ENCODE measurements around the gene SESTD1.
"Not testable (repeated sequence)": the region's sequence is repeated elsewhere in the genome, so short reads cannot be mapped to it uniquely, and the experiment has no call there.

Gene SESTD1

GRCh38 chr2:179222076-179222475, 42.6 kb downstream of the SESTD1 start:
- no peak for TF ChIP-seq CTCF (IDR thresholded peaks at IDR 0.05; ENCODE audit: low read depth, low read length)
- H3K27ac ChIP-seq, result no peak overlapping the region
- no peaks in the 10 kb centered on the region for H3K9me3 ChIP-seq (ENCODE audit: severe bottlenecking)
- H3K27me3 ChIP-seq (ENCODE audit: insufficient read depth, low read depth, severe bottlenecking), result no peaks in the 10 kb centered on the region
- no peak overlapping the region for H3K4me3 ChIP-seq (ENCODE audit: low read depth, low read length)
- DNase-seq, result no peak
- no peaks in the 10 kb centered on the region for H3K36me3 ChIP-seq

GRCh38 chr2:179218848-179219594, 45.6 kb downstream of the SESTD1 start:
- Histone ChIP-seq H3K27ac (no peak overlapping the region), H3K4me3 (ENCODE audit: low read depth, low read length) (no peak overlapping the region), H3K9me3 (ENCODE audit: severe bottlenecking) (no peaks in the 10 kb centered on the region), H3K36me3 (no peaks in the 10 kb centered on the region), H3K27me3 (ENCODE audit: insufficient read depth, low read depth, severe bottlenecking) (no peaks in the 10 kb centered on the region)
- peak; percentile 57 for DNase-seq
- peak; percentile 78 for TF ChIP-seq CTCF (IDR thresholded peaks at IDR 0.05; ENCODE audit: low read depth, low read length)

- not testable (repeated sequence) for H3K4me3 ChIP-seq (ENCODE audit: low read depth, low read length); H3K36me3 ChIP-seq; H3K9me3 ChIP-seq (ENCODE audit: severe bottlenecking); H3K27ac ChIP-seq; DNase-seq; H3K27me3 ChIP-seq (ENCODE audit: insufficient read depth, low read depth, severe bottlenecking)
Observed at GRCh38 chr2:179214671-179215070, 50.0 kb downstream of the SESTD1 start.

GRCh38 chr2:179211355-179211754, 53.3 kb downstream of the SESTD1 start:
- no peak for TF ChIP-seq CTCF (IDR thresholded peaks at IDR 0.05; ENCODE audit: low read depth, low read length)
- Histone ChIP-seq H3K27me3 (ENCODE audit: insufficient read depth, low read depth, severe bottlenecking) (no peaks in the 10 kb centered on the region), H3K9me3 (ENCODE audit: severe bottlenecking) (no peaks in the 10 kb centered on the region), H3K27ac (no peak overlapping the region), H3K36me3 (no peaks in the 10 kb centered on the region), H3K4me3 (ENCODE audit: low read depth, low read length) (no peak overlapping the region)
- DNase-seq, result no peak

- H3K9me3 ChIP-seq (ENCODE audit: severe bottlenecking), result not testable (repeated sequence)
Observed at GRCh38 chr2:179208277-179208676, 56.4 kb downstream of the SESTD1 start.

GRCh38 chr2:179207047-179207446, 57.6 kb downstream of the SESTD1 start:
- H3K9me3 ChIP-seq (ENCODE audit: severe bottlenecking), result no peaks in the 10 kb centered on the region
- H3K4me3 ChIP-seq (ENCODE audit: low read depth, low read length), result no peak overlapping the region
- H3K27ac ChIP-seq, result no peak overlapping the region
- TF ChIP-seq CTCF (IDR thresholded peaks at IDR 0.05; ENCODE audit: low read depth, low read length), result no peak
- DNase-seq, result no peak
- H3K36me3 ChIP-seq, result no peaks in the 10 kb centered on the region
- H3K27me3 ChIP-seq (ENCODE audit: insufficient read depth, low read depth, severe bottlenecking), result no peaks in the 10 kb centered on the region

More at GRCh38 chr2:179208277-179208676, 56.4 kb downstream of the SESTD1 start:
- not testable (repeated sequence) for H3K4me3 ChIP-seq (ENCODE audit: low read depth, low read length); H3K36me3 ChIP-seq; H3K27ac ChIP-seq; DNase-seq; H3K27me3 ChIP-seq (ENCODE audit: insufficient read depth, low read depth, severe bottlenecking)

- no peak for DNase-seq
- H3K9me3 ChIP-seq (ENCODE audit: severe bottlenecking), result no peaks in the 10 kb centered on the region
Observed at GRCh38 chr2:179201869-179202268, 62.8 kb downstream of the SESTD1 start.

GRCh38 chr2:179195926-179196590, 68.6 kb downstream of the SESTD1 start:
- not testable (repeated sequence) for H3K9me3 ChIP-seq (ENCODE audit: severe bottlenecking); H3K36me3 ChIP-seq; H3K4me3 ChIP-seq (ENCODE audit: low read depth, low read length); H3K27me3 ChIP-seq (ENCODE audit: insufficient read depth, low read depth, severe bottlenecking); DNase-seq; H3K27ac ChIP-seq

More at GRCh38 chr2:179201869-179202268, 62.8 kb downstream of the SESTD1 start:
- Histone ChIP-seq H3K27me3 (ENCODE audit: insufficient read depth, low read depth, severe bottlenecking) (no peaks in the 10 kb centered on the region), H3K4me3 (ENCODE audit: low read depth, low read length) (no peak overlapping the region), H3K36me3 (no peaks in the 10 kb centered on the region), H3K27ac (no peak overlapping the region)
- TF ChIP-seq CTCF (IDR thresholded peaks at IDR 0.05; ENCODE audit: low read depth, low read length), result no peak

Data from WERI-Rb-1 (cell line).